Measurements from ENCODE around the gene MAP3K21.

The MAP3K21 gene

DNA sequence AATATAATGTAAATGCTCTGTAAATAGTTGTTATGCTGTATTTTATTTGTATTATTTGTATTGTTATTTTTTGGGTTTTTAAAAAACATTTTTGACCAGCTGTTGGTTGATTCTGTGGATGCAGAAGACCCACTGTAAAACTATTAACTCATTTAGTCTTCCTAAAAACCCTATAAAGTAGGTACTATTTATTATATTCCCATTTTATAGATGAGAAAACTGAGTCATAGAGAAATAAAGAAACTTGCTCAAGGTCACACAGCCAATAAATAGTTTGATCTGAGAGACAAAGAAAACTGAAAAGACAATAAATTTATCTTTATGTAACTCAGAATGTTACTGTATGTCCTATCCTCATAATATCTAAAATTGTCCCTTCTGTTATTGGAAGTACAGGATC, 1.2 kb upstream of the MAP3K21 start:
- DNase-seq (ENCODE audit: low read depth in 2 of 2), result no peak

DNA sequence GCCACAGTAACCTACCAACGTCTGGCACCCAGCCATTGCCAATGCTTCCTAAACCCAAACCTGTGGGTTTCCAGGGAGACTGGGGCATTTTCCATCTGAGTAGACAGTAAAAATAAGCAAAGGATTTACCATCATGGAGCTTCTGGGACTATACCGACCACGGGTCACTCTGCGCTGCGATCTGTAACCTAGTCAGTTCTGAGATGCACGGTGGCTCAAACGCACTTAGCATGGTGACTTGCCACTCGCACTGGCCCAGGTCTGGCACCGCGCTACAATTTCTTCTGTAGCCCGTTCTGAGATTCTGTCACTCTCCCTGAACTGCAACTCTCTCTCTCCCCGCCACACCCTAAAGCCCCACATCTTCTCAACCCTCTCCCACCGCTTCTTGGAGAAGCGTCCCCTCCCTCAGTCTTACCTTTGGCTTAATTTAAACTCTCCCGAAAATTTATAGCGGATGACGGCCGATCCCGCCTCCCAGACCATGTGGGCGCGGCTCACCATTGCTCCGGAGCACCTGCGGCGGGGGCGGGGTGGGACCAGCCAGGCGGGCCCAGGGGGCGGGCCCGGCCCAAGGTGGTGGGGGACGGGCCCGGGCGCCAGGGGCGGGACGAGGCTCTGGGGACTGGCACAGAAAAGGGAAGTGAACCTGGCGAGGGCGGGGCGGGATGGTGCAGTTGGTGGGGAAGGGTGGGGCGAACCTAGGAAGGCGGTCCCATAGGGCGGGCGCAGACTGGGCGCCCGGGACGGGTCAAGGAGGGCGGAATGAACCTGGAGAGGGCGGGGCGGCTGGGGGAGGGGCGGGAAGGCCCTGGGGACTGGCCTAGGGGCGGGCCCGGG, 493 bp upstream of the MAP3K21 start:
- peak; percentile 74 to 80 for DNase-seq (ENCODE audit: low read depth in 2 of 2)

DNA sequence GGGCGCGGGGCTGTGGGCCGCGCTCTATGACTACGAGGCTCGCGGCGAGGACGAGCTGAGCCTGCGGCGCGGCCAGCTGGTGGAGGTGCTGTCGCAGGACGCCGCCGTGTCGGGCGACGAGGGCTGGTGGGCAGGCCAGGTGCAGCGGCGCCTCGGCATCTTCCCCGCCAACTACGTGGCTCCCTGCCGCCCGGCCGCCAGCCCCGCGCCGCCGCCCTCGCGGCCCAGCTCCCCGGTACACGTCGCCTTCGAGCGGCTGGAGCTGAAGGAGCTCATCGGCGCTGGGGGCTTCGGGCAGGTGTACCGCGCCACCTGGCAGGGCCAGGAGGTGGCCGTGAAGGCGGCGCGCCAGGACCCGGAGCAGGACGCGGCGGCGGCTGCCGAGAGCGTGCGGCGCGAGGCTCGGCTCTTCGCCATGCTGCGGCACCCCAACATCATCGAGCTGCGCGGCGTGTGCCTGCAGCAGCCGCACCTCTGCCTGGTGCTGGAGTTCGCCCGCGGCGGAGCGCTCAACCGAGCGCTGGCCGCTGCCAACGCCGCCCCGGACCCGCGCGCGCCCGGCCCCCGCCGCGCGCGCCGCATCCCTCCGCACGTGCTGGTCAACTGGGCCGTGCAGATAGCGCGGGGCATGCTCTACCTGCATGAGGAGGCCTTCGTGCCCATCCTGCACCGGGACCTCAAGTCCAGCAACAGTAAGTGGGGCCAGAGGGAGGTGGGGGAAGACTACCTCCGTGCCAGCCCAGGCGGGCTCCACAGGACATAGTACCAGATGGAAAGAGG, 808 bp downstream of the MAP3K21 start:
- DNase-seq (ENCODE audit: low read depth in 2 of 2), result no peak

GRCh38 chr1:233331676-233332519, 4.4 kb downstream of the MAP3K21 start:
- DNase-seq (ENCODE audit: low read depth in 2 of 2), result no peak

DNA sequence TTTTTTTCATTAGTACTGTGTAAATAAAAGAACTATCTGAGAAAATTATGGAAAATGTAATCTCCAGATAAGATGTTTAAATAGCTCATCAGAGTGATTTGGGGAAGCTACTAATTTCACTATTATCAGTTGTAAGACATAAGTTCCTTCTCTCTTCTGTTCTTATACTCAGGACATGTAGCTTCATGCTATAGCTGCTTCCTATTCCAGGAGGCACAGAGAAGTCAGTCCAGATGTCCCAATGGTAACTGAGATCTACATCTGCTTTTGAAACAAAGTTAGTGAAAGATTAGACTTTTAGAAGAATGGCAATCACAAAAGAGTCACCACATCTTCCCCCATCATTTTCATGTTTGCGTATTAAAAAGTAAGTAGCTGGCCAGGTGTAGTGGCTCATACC, 5.6 kb downstream of the MAP3K21 start:
- no peak for DNase-seq (ENCODE audit: low read depth in 2 of 2)

- no peak for DNase-seq (ENCODE audit: low read depth in 2 of 2)
These were observed 6.6 kb downstream of the MAP3K21 start for GRCh38 chr1:233334092-233334491.

DNA sequence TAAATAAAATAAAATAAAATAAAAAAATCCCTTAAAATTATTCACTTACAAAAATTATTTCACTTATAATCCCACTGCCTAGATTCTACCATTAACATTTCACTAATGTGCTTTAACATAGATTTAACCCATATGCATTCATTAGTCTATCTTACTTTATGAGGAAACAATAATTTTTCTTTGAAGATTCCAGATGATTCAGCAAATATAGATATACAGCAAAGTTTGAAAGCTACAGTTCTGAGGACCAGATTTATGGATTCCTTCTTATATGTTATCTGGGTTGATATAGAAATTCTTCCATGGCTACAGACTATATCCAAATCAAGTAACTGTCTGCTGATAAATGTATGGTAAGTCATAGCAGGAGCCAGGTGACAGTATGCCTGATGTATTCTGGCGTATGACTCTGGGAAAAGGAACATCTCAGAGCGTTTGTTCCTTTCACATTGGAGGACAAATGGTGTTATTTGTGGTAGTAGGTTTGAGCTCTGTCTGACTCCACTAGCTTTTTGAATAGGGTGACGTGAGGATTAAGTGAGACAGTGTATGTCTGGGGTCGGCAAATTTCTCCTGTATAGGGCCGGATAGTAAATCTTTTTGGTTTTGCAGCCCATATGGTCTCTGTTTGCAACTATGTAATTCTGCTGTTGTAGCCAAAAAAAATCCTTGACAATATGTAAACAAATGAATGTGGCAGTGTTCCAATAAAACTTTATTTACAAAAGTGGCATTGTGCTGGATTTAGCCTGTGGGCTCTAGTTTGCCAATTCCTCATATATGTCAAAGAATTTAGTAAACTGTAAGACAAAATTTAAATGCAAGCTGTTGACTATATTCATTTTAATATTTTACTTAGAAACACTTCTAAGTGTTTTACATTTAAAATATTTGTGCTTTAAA, 9.3 kb downstream of the MAP3K21 start:
- no peak for DNase-seq (ENCODE audit: low read depth in 2 of 2)

DNA sequence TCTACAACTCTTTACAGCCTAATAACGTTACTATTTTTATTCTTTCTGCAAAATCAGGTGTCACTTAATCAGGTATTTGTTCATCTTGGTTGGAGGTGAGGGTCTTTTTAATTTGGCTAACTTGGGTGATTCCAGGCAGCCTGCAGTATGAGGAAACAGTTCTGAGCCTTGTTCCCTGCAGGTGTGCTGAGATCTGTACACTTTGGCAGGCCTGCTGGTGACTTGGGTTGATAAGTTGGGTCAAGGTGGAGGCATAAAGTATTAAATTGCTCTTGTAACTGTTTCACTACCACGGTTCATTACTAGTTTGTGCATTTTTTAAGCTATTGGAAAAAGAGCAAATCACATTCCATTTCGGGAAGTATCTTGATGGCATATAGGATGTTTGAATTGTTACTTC, 10.0 kb downstream of the MAP3K21 start:
- DNase-seq (ENCODE audit: low read depth in 2 of 2), result no peak

- DNase-seq (ENCODE audit: low read depth in 2 of 2), result no peak
These were observed 10.6 kb downstream of the MAP3K21 start for GRCh38 chr1:233338102-233338501.

GRCh38 chr1:233340031-233340555, 12.6 kb downstream of the MAP3K21 start:
- DNase-seq (ENCODE audit: low read depth in 2 of 2), result no peak

- no peak for DNase-seq (ENCODE audit: low read depth in 2 of 2)
These were observed 13.5 kb downstream of the MAP3K21 start for GRCh38 chr1:233340966-233341516.

DNA sequence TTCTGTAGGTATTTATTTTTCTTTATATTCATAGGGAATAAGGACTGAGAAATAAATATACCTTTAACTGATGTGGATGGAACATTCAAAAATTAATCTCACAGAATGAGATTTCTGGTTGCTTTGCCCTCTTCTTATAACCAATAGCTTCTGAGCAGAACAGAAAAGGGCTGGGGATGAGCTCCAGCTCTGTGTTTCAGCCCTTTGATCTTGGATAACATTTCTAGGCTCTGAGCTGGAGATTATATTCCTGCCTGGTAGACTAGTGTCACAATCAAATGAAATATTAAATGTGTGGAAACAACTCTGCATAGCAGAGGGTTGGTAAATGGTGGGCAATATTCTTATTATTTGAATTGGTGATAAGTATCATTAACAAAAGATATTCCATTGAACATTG, 14.6 kb downstream of the MAP3K21 start:
- DNase-seq (ENCODE audit: low read depth in 2 of 2), result no peak

DNA sequence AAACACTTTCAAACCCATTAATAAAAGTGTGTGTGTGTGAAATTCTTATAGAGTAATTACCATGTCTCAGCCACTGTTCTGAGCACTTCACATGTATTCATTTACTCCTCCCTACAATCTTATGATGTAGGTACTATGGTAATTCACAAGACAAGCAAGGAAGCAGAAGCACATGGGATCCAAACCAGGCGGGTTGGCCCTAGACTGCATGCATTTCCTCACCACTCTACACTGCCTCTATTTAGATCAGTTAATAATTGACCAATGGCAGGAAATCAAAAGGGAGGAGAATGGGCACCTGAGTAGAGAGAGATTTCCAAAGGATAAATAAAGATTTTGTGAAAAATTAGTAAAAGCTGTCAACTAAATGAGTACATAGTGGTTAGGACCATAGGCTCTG, 15.7 kb downstream of the MAP3K21 start:
- DNase-seq (ENCODE audit: low read depth in 2 of 2), result no peak

DNA sequence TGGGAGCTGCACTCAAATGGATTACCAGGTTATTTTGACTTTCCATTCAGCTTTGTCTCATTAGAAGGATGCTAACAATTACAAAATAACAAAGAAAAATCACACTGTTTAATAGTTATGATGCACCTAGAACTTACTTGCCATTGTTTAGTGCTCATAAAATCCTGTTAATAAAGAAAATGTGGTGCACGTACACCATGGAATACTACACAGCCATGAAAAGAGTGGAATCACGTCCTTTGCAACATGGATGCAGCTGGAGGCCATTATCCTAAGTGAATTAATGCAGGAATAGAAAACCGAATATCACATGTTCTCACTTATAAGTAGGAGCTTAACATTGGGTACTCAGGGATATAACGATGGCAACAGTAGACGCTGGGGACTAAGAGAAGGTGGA, 19.8 kb downstream of the MAP3K21 start:
- DNase-seq (ENCODE audit: low read depth in 2 of 2), result no peak

- DNase-seq (ENCODE audit: low read depth in 2 of 2), result no peak
These were observed 21.6 kb downstream of the MAP3K21 start for GRCh38 chr1:233349137-233349536.

DNA sequence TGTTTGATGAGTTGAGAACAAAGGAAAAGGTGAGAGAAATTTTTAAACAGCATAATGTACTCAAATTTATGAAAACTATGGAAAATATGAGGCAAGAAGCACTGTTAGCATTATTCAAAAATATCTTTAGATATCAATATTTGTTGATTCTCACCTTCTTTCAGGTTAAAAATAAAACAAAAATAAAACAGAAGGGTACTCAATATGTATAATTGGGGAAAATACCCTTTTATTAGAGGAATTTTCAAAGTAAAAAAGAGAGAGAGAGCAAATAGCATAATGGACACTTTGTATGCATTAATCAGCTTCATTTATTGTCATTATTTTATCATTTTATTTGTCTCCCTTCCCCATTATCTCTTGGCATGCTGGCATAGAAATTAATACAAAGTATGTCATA, 27.5 kb downstream of the MAP3K21 start:
- DNase-seq (ENCODE audit: low read depth in 2 of 2), result no peak

DNA sequence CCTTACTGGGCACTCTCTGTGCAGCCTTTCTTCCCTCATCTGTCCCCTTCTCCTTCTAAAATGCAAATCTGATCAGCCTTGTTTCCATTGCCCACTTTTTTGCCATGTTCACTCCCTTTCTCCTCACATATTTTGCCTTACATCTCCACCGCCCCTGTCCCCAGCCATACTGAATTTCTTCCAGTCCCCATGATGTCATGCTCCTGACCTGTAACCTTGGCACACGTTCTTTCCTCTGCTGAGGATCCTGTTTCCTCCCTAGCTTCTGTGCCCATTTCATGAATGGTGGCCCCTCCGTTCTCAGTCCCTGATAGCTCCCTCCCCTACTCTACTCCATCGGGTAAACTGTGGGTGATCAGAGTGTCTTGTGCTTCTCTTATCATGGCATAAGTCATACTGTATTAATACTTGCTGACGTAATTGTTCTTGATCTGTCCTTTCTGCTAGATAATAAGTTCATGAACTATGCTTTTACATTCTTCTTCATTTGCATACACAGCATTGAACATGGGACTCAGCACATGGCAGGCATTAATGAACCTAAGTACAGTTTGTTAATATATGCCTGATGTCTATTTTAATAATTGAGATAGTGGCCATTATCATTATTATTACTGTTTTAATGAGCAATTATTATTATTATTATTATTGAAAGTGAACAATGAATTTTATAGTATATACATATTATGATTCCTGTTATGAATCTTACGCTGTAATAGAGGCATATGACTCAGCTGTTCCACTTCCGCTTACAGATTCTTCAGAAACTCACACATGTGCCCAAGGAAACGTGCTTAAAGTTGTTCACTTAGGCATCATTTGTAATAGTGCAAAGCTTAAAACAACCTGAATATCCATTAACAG, 28.5 kb downstream of the MAP3K21 start:
- peak in 1 of 2 donors; percentile 5 for DNase-seq (ENCODE audit: low read depth in 2 of 2)

GRCh38 chr1:233356705-233356987, 29.1 kb downstream of the MAP3K21 start:
- no peak for DNase-seq (ENCODE audit: low read depth in 2 of 2)

DNA sequence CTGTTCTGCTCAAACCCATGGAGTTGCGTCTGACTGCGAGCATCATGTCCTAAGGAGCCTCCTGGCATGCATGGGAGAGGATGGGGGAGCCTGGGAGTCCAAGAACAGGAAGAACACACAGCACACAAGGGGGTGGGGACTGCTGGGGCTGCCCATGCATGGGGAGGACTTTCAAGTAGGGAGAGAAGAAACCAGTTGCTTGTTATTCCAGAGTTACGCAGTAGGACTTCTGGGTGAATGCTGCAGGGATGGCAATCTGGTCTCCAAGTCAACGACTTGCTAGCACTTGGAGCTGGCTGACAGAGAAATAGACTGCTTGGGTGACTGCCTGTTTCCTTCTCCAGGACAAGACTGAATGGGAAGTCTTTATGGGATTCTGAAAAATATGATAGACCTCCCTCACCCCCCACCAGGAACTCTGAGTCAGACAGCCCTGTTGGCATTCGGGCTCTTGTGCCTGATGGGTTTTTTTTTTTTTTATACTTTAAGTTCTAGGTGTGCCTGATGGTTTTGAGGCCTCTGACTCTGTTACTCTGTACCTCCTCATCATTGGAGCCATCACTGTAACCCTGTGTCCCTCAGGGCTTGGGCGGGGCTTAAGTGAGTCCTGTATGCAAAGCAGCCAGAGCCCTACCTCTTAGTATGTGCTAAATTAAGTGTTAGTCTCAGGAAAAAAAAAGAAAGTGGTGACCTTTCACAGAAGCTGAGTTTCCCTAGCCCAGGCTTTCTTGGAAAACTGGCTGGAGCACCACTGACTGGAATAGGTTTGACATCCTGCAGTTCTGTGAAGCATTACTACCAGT, 30.3 kb downstream of the MAP3K21 start:
- no peak for DNase-seq (ENCODE audit: low read depth in 2 of 2)
